GM12891 (cell line): Measurements from ENCODE around the gene DNAJB4.

ENCODE experiments used
- POLR2A ChIP-seq: IDR thresholded peaks from 2 replicates; pipeline ENCODE4 v1.6.1; 2011; ENCODE audit warnings: low read depth, low read length, control low read depth
- POLR2AphosphoS5 ChIP-seq: IDR thresholded peaks from 2 replicates; pipeline ENCODE4 v1.6.1; 2011; ENCODE audit warnings: low read depth, low read length, control low read depth
- POU2F2 ChIP-seq: IDR thresholded peaks from 2 replicates; pipeline ENCODE4 v1.6.1; 2011; ENCODE audit warnings: low read depth, mild to moderate bottlenecking, control low read depth, low read length, moderate library complexity
- TAF1 ChIP-seq: IDR thresholded peaks from 2 replicates; pipeline ENCODE4 v1.6.1; 2011; ENCODE audit warnings: low read depth, low read length, control low read depth

DNA sequence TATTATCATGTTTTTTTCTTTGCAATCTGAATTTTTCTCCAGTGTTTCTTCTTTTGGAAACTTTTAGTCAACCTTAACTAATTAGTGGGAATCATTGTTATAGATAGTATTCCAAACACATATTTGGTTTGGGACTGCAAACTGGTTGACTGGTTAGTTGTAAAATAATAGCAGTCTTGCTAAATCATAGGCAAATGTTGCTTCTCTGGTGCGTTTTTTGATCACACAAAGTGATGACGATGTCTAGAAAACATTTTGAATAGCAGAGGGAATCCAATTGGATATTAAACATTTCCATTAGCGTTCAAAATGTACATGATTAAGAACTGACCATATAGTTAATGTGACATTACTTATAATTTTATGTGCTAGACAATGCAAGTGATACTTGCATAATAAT is 4.5 kb downstream of the DNAJB4 start:
- TF ChIP-seq POLR2AphosphoS5 (no peak), POU2F2 (no peak), POLR2A (no peak), TAF1 (no peak)
